ENCODE results near the gene CNDP2. TPM values are rescaled to one million over a fixed set of nuclear protein-coding genes. Genes with fewer than 3 reads are reported as not detected.

The CNDP2 gene
- total and polyA plus RNA-seq, 12 donors: 49.7 to 159 (median 97.9) TPM

GRCh38 chr18:74506448-74507084, 10.4 kb downstream of the CNDP2 start:
- H3K4me1 ChIP-seq (replicated peaks in 1 of 2): no peaks in the 10 kb centered on the region
- H3K4me3 ChIP-seq: no peak overlapping the region
- no peak overlapping the region for H3K27ac ChIP-seq
- peak in 1 of 7 donors; percentile 44 for DNase-seq
- no peaks in the 10 kb centered on the region for H3K9me3 ChIP-seq (replicated peaks in 1 of 3)
- TF ChIP-seq POLR2A (IDR thresholded peaks at IDR 0.05) (no peak), CTCF (IDR thresholded peaks at IDR 0.05) (no peak)
- no peaks in the 10 kb centered on the region for H3K27me3 ChIP-seq
- 69 to 78% (median 75%) methylated on average over 11 of the region's 11 CpGs for WGBS, 4 donors
- peaks cover 0 to 88% of the 10 kb centered on the region in 2 donors for H3K36me3 ChIP-seq (replicated peaks in 1 of 2)
- intact Hi-C loops (cut with DNase I): no loop called here

- DNase-seq: peak in 1 of 7 donors; percentile 43
- Histone ChIP-seq H3K4me3 (no peak overlapping the region), H3K27ac (no peak overlapping the region), H3K27me3 (no peaks in the 10 kb centered on the region), H3K4me1 (replicated peaks in 1 of 2) (no peaks in the 10 kb centered on the region), H3K36me3 (replicated peaks in 1 of 2) (peaks cover 0 to 88% of the 10 kb centered on the region in 2 donors), H3K9me3 (replicated peaks in 1 of 3) (no peaks in the 10 kb centered on the region)
- TF ChIP-seq CTCF (IDR thresholded peaks at IDR 0.05): no peak
- TF ChIP-seq POLR2A (IDR thresholded peaks at IDR 0.05): no peak
- intact Hi-C loops (cut with DNase I): no loop called here
- 85 to 90% (median 90%) methylated on average over 19 to 23 of the region's 23 CpGs for WGBS, 4 donors
Observed at GRCh38 chr18:74507097-74507881, 11.1 kb downstream of the CNDP2 start.

GRCh38 chr18:74507927-74508326, 11.8 kb downstream of the CNDP2 start:
- H3K27me3 ChIP-seq: no peaks in the 10 kb centered on the region
- TF ChIP-seq POLR2A (IDR thresholded peaks at IDR 0.05) (no peak), CTCF (IDR thresholded peaks at IDR 0.05) (no peak)
- no peak overlapping the region for H3K4me3 ChIP-seq
- H3K36me3 ChIP-seq (replicated peaks in 1 of 2): peaks cover 0 to 89% of the 10 kb centered on the region in 2 donors
- intact Hi-C loops (cut with DNase I): no loop called here
- 90 to 96% (median 95%) methylated on average over 14 of the region's 14 CpGs for WGBS, 4 donors
- H3K9me3 ChIP-seq (replicated peaks in 1 of 3): no peaks in the 10 kb centered on the region
- peak in 1 of 7 donors; percentile 29 for DNase-seq
- no peak overlapping the region for H3K27ac ChIP-seq
- H3K4me1 ChIP-seq (replicated peaks in 1 of 2): no peaks in the 10 kb centered on the region

- intact Hi-C loops (cut with DNase I): no loop called here
- WGBS, 4 donors: 84 to 93% (median 90%) methylated on average over 8 to 9 of the region's 9 CpGs
Observed at GRCh38 chr18:74508366-74508765, 12.2 kb downstream of the CNDP2 start.

More at GRCh38 chr18:74508366-74508765, 12.2 kb downstream of the CNDP2 start:
- Histone ChIP-seq H3K4me3 (no peak overlapping the region), H3K9me3 (replicated peaks in 1 of 3) (no peaks in the 10 kb centered on the region), H3K36me3 (replicated peaks in 1 of 2) (peaks cover 0 to 90% of the 10 kb centered on the region in 2 donors), H3K27me3 (no peaks in the 10 kb centered on the region), H3K27ac (no peak overlapping the region), H3K4me1 (replicated peaks in 1 of 2) (no peaks in the 10 kb centered on the region)
- TF ChIP-seq POLR2A (IDR thresholded peaks at IDR 0.05) (no peak), CTCF (IDR thresholded peaks at IDR 0.05) (no peak)
- DNase-seq: peak in 1 of 7 donors; percentile 23

All from adrenal gland (tissue), 12 donors.